NCI-H226 (cell line): ENCODE results near the gene ZNF777.

ENCODE experiments used
- DNase-seq: peaks from one replicate; pipeline ENCODE4 v3.0.0-alpha.2; 2015

The ZNF777 gene

DNA sequence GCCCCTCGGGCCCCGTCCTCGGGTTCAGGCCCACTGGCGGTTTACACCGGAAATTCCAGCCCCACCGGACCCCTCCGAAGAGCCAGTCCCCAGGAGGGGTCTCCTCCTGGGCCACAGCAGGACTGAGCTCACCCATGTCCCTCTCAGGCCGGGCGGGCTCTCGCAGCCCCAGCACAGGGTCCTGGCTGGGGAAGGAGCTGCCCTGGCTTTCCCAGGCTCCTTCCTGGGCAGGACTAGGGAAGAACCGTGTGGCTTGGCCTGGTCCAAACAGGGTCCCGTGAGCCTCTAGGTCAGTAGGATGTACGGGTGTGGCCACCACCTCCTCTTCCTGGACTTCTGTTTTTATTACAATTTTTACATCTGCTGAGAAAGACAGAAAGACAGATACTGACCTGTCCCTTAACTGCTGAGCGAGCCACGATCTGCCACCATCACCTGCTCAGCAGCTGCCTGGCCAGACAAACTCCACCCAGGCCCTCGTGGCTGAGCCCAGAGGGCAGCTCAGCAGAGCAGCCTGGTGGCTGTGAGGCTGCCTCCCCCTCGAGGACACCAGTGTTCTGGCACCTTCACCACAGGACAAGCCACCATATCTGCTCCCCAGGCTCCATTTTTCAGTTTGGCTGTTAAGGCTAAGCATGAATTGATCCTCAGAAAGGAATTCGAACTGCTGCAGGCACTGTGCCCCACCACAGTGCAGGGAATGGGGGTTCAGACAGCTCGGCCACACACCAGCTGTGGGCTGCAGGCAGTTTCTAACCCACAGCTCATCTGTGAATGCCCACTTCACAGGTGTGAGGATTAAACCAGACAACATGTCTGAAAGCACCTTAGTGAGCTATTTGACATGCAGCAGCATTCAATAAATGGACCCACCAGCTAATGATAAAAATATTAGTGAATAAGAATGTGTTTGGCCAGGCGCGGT lies 14.5 kb upstream of the ZNF777 start:
- DNase-seq = no peak

DNA sequence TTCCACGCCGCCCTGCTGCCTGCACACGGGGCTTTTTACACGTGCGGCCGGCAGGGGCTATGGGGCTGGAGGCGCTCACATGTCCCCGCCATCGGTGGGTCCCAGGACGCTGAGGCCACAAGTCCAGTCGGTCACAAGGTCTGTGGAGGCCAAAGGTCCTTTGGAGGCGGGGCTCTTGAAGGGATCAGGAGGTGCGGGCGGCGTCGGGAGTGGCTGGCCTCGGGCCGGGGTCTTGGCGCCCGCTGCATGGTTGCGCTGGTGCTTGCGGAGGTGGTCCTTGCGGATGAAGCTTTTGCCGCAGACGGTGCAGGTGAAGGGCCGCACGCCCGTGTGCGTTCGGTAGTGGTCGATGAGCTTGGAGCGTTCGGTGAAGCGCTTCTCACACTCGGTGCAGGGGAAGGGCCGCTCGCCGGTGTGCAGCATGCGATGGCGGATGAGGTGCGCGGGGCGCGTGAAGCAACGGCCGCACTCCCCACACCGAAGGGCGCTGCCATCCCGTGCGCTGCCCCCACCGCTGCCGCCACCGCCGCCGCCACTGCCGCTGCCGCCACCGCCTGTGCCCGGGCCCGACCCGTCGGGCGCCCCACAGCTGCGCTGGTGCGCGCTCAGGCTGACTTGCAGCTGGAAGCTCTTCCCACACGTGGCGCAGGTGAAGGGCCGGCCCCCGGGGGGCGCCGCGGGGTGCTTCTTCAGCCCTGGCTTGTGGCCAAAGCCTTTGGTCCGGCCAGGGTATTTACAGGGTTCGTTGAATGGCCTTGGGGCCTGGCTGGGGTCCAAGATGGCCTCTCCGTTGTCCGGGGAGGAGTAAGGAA lies 13.7 kb upstream of the ZNF777 start:
- no peak for DNase-seq

DNA sequence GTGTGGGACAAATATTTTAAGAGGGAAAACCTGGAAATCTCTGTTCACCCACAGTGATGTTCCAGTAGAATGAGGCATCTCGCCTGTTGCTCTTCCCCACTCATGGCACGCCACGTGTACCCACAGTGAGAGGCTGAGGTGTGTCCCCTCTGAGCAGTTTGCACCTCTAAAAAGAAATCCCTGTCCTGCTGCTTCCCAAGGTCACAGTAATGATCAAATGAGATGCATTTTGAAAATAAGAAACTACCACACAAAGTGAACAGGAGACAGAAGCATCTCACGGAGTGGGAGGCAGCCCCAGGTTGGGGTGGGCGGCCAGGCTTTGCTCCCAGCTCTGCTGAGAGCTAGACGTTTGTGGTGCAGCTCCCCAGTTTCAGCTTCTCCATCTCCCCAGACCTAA lies 12.4 kb upstream of the ZNF777 start:
- no peak for DNase-seq

DNA sequence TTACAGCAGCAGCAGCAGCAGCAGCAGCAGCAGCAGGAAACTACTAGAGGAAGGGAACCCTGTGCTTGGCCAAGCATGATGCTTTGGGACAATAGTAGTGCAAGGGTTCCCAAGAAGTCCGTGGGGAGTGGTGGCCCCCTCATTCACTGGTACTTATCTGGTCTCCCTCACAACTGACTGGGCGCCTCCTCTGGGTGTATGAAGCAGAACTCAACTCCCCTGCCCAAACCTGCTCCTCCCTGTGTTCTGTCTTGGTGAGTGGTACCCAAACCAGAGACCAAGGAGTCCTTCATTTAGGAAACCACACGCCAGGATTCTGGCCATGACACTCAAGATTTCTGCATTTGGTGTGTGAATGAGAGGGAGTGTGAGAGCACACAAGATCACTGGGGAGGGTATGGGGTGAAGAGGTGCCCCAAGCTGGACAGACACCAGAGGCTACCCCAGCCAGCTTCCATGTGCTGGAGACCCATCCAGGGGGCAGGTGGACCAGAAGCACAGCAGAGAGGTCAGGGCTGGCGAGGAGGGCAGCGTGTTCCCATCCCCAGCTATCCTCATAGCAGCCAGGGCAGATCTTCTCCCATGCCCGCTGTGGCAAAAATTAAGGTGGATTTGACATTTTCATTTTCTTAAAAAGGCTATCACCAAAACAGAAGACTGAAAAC lies 10.6 kb upstream of the ZNF777 start:
- no peak for DNase-seq

DNA sequence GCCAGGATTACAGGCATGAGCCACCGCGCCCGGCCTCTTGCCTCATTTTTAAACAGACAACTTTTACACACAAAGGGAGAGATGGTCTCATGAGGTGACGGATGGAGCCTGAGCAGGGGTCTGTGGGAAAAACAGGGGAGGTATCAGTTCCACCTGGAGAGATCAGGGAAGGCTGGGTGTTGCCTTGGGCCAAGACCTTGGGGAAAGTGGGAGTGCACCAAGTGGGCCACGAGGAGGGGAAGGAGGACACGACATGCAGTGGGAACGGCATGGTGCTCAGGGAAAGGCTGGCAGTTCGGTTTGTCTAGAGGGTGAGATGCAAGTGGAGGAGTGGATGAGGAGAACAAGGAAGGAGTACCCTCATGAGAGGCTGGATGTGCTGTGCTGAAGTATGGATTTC lies 8.9 kb upstream of the ZNF777 start:
- no peak for DNase-seq

DNA sequence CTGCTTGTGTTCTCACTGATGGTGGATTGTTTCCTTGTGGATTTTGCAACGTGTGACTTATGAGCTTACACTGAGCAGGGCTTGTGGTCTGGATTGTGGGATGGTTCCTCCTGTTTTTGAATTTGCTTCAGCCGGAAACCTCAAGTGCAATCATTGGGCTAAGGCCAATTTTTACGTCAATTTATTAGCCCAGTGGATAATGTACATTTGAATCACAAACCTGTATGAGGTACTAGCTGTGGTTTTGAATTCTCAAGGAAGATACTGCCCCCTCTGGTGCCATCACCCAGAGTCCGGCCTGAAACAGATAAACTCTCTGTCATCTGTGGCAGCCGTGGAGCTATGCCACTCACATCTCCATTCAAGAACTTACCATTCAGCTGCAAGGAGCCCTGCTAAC lies 7.3 kb upstream of the ZNF777 start:
- DNase-seq = no peak

DNA sequence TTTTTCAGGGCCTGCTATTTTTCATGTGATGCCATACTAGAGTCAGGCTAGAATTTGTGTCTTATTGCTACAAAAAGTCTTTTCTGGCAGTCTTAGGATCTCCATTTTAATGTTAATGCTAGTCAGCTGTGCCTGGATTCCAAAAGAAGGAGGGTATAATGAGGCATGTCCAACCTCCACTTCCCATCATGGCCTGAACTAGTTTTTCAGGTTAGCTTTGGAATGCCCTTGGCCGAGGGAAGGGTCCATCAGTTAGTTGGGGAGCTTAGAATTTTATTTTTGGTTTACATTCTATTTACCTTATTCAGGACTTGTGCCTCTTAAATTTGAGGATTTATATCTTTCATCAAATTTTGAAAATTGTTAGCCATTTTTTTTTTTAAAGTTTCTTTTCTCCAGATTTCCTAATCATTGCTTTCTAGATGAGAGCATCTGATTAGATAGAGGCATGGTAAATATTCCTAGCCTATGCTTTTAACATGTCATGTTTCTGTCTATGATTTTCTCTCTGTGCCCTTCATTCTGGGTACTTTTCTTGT lies 6.5 kb upstream of the ZNF777 start:
- DNase-seq = no peak

DNA sequence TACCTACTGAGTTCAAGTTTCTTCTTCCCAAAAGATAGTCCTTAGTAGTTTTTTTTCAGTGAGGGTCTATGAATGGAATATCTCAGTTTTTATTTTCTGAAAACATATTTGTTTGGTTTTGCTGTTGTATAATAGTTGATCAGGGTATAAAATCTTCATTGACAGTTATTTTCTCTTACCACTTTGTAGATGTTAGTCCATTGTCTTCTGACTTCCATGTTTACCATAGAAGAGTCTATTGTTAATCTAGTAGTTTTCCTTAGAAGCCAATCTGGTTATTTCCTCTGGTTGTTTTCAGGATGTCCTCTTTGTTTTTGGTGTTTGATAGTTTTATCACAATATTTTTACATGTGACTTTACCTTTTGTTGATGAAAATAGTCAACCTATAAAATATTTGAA lies 5.5 kb upstream of the ZNF777 start:
- no peak for DNase-seq

DNA sequence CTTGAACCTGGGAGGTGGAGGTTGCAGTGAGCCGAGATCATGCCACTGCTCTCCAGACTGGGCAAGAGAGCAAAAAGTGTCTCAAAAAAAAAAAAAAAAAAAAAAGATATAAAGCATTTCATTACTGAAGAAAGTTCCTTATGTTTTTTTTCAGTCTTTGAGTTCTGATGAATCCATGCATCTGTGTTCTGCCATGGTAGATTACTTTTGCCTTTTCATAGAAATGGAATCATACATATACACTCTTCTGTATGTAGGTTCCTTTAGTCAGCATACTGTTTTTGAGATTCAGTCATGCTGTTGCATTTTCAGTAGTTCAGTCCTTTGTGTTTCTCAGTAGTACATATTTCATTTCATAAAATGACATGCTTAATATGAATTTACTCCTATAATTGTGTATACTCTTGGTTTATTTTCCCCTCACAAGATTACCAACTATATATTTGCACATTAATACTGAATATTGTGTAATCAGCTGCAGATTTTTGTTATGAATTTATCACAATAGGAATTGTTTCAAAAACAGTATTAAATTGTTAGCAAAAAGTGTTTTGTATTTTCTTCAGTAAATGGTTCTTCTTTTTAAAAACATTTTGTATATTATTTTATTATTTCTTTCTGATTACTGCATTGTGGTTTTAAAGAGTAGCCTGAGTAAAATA lies 2.8 kb upstream of the ZNF777 start:
- DNase-seq = no peak

DNA sequence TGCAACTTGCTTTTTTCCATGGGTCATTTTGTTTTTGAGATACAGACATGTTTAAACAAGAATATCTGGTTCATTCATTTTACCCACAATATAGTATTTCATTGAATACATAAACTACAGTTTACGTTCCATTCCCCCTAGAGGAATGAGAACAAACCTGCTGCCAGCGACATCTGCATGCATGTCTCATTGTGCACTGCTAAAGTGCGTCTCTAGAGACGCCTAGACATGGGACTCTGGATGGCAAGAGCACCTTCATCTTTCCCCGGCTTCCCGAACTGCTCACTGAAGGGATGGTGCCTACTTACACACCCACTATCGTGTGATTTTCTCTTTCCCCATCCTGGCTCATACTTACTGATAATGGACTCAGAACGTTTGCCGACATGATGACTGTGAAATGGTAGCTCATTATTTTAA lies 1.2 kb upstream of the ZNF777 start:
- DNase-seq = no peak

DNA sequence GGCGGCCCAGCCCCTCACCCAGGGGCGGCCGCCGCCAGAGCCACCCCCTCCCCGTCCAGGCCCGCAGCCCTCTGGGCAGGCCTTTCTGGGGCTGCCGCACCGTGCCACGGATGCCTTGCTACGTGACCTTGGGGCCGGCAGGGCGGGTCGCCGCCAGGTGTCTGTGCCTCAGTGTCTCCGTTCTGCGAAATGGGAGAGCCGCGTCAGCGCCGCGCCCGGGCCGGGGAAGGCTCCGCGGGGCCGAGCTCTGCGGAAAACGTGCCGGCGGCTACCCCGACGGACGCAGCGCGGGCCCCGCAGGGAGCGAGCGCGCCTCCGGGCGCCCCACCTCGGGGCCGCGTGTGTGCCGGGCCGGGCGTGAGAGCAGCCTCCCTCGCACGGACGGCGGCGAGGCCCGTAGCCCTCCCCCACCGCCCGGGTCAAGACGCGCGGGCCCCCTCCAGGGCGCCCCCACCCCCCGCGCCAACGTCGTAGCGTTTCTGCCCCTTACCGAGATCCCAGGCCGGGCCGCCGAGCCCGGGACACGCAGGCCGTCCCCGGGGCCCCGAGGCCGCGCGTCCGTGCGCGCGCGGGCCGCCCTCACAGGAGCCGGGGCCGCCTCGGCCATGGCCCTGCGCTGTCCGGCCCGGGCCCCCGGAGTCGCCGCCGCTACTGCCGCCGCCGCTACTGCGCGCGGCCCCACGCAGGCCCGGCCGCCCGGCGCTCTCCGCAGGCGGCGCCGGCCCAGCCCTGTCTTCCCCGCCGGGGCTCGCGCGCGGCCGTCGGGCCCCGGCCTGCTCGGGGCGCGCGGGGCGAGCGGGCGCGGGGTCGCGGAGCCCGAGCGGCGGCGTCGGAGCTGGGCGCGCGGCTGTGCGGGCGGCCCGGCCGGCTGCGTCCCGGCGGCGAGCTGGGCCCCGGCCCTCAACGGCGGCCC lies 1.1 kb downstream of the ZNF777 start:
- DNase-seq = no peak

DNA sequence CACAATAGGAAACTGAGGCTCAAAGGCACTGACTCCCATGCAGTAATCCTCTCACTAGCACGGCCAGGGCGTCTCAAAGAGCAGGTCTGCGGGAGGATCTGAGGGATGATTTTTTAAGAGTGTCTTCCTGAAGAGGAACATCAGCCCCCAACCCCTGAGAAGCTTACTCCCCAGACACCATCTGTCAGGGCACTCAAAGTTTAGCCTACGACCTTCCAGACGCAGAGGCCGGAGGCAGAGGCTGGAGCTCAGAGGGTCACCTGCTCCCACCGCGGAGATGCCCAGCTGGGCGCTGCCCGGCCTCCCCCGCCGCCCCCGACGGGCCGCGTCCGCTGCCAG lies 1.7 kb downstream of the ZNF777 start:
- DNase-seq = no peak

DNA sequence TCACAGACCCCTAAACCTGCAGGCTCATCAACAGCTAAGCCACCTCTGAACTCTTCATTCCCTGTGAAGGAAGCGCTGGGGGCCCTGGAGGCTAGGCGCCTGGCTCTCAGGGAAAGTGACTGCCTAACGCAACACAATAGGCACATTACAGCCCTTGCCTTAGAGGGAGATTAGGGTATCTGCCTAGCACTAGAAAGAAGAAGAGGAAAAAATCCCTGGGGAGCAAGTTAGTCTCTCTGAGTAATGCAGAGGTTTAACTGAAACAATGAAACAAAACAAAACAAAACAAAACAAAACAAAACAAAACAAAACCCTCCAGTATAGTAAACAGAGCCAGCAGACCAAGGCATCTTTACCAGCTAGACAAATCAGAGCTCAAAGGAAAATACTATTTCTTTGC lies 2.6 kb downstream of the ZNF777 start:
- DNase-seq = no peak

DNA sequence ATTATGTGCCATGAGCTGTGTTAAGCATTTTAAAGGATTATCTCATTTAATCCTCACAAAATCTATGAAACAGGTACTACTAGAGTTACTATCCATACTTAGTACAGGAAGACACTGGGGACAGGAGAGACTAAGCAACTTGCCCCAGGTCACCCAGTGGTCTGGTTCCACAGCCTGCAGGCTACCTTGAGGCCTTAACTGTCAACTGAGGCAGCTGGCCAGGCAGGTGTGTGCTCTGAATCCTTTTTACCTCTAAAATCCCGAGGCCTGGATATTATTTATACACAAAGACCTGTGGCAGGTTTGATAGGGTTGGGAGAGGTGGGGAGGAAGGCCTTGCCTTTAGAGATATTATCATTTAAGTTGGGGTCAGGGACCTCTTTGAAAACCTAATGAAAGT lies 3.1 kb downstream of the ZNF777 start:
- no peak for DNase-seq

DNA sequence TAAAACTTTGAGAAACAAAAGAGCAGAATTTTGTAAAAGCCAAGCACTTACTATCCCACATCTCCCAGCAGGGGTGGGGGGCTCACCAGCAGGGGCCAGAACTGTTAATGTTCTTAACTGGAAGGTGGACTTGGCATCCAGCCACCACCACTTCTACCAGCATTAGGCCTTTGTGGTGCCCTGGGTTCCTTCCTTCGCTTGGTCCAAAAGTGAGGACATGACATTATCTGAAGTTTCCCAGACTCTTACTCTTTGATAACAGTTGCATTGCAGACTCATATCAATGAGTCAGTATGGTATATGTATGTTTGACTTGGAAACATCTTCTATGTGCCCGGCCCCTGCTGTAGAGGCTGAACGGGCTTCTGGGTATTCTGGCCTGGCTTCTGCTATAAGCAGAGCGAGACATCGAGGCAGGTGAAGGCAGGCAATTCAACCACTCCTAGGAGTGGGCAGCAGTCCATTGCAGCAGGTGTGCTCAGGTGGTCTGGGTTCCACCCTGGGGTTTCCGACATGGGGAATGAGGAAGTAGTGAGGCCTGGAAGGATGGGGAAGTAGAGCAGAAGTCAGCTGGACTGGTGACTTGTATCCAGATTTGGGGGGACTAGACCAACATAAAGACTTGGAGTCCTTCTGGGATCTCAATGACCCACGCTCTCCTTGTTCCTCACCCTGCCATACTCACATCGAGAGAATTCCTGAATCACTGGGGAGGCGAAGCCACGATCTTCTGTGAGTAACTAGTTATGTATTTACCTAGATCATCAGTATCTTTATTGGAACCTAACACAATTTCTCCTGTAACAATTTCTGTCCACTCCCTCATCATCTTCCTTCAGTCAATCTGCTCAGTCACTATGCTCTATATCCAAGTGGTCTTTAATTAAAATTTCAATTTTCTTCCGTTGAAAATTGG lies 4.1 kb downstream of the ZNF777 start:
- DNase-seq = peak; percentile 12

DNA sequence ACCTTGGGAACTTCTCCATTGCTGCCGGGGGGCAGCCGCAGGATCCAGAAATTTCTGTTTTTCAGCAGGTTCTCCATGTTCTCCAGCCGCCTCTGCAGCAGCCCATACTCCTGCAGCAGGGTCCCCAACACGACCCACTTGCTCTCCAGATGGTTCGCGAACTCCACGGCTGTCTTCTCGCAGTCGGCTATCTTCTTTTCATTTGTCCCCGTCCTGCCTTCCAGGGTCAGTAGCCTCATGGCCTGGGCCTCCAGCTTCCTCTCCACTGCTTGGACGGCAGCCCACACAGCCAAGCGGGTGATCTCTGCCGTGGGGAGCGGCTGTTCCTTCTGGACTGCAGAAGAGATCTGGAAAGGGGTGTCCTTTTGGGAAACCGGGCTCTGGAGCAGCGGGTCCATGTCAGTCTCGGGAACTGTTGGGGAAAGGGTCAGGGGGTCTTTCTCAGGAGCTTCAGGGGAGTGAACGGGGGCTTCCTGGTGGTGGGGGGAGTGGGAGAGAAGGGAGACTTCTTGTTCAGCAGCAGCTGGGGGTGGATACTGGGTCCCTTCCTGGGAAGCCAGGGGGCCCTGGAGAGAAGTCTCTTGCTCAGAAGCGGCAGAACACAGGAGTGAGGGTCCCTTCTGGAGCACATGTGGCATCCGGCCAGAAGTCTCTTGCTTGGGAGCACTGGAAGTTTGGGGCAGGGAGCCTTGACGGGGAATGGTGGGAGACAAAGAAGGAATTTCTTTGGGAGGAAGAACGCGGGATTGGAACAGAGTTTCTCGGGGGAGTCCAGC lies 5.5 kb downstream of the ZNF777 start:
- no peak for DNase-seq

DNA sequence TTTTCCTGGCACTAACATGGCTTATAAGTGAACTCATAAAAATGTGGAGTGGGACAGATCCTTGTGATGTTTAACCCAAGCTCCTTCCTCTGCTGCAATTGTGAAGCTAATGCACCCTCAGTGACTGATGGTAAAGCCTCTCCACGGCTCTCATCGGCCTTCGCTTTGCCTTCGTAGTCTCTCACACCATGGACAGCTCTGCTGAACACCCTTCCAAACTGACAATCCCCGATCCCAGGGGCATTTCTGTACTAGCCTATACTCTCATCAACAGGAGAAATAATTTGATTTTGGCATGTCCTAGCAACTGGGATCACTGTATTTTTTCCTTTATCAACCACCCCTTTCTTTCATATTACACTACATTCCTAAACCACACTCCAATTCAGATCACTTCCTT lies 6.1 kb downstream of the ZNF777 start:
- DNase-seq = no peak

DNA sequence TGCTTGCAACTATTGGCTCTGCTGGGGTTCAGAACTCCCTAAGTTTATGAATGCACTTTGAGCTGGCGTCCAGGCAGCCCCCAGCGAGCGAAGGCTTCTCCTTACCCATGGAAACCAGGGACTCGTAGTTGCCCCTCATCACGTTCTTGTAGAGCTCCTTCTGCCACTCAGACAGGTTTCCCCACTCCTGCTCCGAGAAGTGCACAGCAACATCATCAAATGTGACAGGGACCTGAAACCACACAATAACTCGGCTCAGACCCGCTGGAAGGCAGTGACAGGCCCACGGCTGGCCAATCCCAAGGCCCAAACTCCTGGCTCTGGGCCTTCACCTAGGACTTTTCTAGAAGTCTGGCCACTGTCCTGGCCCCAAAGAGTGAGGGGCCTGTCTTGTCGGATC lies 6.9 kb downstream of the ZNF777 start:
- DNase-seq = no peak

DNA sequence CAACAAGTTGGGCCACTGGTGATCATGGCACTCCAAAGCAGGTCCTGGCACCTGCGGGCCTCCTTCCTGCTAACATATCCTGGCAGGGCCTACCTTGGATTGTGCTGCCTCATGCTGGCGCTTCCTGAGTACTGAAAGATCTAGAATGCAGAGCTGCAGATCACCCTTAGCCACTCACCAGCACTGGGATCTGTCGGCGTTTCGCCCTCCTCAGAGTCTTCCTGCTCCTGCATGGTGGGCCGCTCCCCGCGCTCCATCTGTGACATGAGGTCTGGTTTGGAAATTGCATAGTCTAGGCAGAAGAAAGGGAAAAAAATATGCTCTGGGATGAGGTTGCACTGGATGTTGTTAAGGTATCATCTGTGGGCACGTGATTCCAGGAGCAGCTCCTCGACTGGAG lies 10.0 kb downstream of the ZNF777 start:
- no peak for DNase-seq

DNA sequence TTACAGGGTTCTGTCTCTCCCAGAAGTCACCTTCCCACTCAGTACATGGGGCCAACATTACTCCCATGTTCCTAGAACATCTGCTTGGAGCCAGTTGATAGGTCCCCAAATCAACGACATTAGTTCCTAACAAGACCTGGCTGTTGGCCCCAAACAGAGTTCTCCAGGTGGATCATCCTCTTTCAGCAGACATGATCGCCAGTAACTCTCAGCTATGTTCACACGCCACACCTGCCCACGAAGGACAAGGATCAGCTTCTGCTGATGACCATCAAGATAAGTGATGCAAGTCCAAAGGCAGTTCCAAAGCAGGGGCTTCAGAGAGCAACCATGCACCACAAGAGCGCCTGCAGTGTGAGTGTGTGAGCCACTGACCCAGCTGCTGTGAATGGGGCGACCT lies 11.0 kb downstream of the ZNF777 start:
- no peak for DNase-seq
